Neutrophil (primary cell): ENCODE results near the gene ANGPTL7.

ENCODE experiments used
- H3K27ac ChIP-seq: fragments of 200-600 bp; sonication (generic); 2 replicates; pipeline ENCODE4 v1.5.1; 2016; ENCODE audit warnings: mild to moderate bottlenecking, moderate library complexity
- H3K27me3 ChIP-seq: fragments of 200-600 bp; sonication (generic); 2 replicates; pipeline ENCODE4 v1.6.0; 2016; ENCODE audit warnings: mild to moderate bottlenecking
- H3K36me3 ChIP-seq: fragments of 200-600 bp; sonication (generic); 2 replicates; pipeline ENCODE4 v1.5.1; 2017
- H3K4me1 ChIP-seq, 2 experiments: fragments of 200-600 bp in 1 of 2; sonication (generic) in 1 of 2; 1 replicate in 1 of 2; 2 replicates in 1 of 2; pipeline versions ENCODE4 v1.5.1 to v1.6.1; 2013 to 2016; ENCODE audit warnings: low read depth in 1 of 2, low read length in 1 of 2, mild to moderate bottlenecking in 1 of 2, moderate library complexity in 1 of 2; ENCODE audit not compliant: control insufficient read depth in 1 of 2, insufficient read depth in 1 of 2
- H3K4me3 ChIP-seq, 2 experiments: fragments of 200-600 bp in 1 of 2; sonication (generic) in 1 of 2; 1 replicate in 1 of 2; 2 replicates in 1 of 2; pipeline ENCODE4 v1.5.1; 2013 to 2016; ENCODE audit warnings: low read depth in 1 of 2, low read length in 1 of 2, mild to moderate bottlenecking in 1 of 2, moderate library complexity in 1 of 2
- H3K9me3 ChIP-seq: fragments of 200-600 bp; sonication (generic); 2 replicates; pipeline ENCODE4 v1.5.1; 2016
- CTCF ChIP-seq: fragments of 200-600 bp; sonication (generic); IDR thresholded peaks from 2 replicates; pipeline ENCODE4 v1.5.1; 2016; ENCODE audit warnings: antibody characterized with exemption

ANGPTL7 gene

DNA sequence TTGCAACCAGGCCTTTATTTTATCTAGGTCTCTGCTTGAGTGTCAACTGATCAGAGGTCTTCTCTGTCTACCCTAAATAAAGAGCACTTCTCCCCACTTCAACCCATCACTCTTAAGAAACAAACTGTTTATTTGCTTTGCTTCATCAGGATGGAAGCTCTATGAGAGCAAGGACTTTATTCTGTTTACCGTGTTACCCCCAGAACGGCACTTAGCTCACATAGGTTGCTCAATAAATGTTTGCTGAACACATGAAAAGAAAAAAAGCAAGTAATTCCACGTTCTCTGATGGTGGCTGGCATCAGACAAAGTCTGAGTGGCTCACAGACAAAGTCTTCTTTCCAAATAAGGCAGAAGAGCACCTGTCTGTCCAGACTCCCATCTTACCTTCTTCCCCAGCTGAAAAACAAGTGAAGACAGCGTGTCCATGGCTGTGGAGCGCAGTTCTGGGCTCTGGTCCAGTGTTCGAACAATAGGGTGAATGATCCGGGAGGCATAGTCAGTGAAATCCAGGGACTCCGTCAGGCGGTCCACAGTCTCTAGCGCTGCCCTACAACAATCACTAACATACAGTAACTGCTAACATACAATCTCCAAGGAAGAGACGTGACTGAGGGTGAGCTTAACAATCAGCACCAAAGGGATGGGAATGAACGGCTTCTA, 22.9 kb downstream of the ANGPTL7 start:
- no peak for TF ChIP-seq CTCF
- Histone ChIP-seq H3K9me3 (no peaks in the 10 kb centered on the region), H3K27me3 (no peaks in the 10 kb centered on the region), H3K4me3 (no peak overlapping the region), H3K27ac (no peak overlapping the region), H3K4me1 (no peaks in the 10 kb centered on the region), H3K36me3 (peaks cover 97% of the 10 kb centered on the region)

GRCh38 chr1:11214698-11215380, 25.7 kb downstream of the ANGPTL7 start:
- H3K4me3 ChIP-seq = no peak overlapping the region
- H3K27ac ChIP-seq = no peak overlapping the region
- H3K36me3 ChIP-seq = peaks cover 95% of the 10 kb centered on the region
- no peaks in the 10 kb centered on the region for H3K4me1 ChIP-seq
- H3K27me3 ChIP-seq = no peaks in the 10 kb centered on the region
- no peak for TF ChIP-seq CTCF
- H3K9me3 ChIP-seq = no peaks in the 10 kb centered on the region

GRCh38 chr1:11215381-11216005, 26.3 kb downstream of the ANGPTL7 start:
- H3K4me1 ChIP-seq = no peaks in the 10 kb centered on the region
- no peaks in the 10 kb centered on the region for H3K27me3 ChIP-seq
- H3K27ac ChIP-seq = no peak overlapping the region
- H3K9me3 ChIP-seq = no peaks in the 10 kb centered on the region
- H3K4me3 ChIP-seq = no peak overlapping the region
- H3K36me3 ChIP-seq = peaks cover 88% of the 10 kb centered on the region
- no peak for TF ChIP-seq CTCF

- Histone ChIP-seq H3K36me3 (peaks cover 82% of the 10 kb centered on the region), H3K4me1 (no peaks in the 10 kb centered on the region), H3K9me3 (no peaks in the 10 kb centered on the region), H3K27ac (no peak overlapping the region), H3K4me3 (no peak overlapping the region), H3K27me3 (no peaks in the 10 kb centered on the region)
- no peak for TF ChIP-seq CTCF
Measured at GRCh38 chr1:11216074-11216473, 26.9 kb downstream of the ANGPTL7 start.

DNA sequence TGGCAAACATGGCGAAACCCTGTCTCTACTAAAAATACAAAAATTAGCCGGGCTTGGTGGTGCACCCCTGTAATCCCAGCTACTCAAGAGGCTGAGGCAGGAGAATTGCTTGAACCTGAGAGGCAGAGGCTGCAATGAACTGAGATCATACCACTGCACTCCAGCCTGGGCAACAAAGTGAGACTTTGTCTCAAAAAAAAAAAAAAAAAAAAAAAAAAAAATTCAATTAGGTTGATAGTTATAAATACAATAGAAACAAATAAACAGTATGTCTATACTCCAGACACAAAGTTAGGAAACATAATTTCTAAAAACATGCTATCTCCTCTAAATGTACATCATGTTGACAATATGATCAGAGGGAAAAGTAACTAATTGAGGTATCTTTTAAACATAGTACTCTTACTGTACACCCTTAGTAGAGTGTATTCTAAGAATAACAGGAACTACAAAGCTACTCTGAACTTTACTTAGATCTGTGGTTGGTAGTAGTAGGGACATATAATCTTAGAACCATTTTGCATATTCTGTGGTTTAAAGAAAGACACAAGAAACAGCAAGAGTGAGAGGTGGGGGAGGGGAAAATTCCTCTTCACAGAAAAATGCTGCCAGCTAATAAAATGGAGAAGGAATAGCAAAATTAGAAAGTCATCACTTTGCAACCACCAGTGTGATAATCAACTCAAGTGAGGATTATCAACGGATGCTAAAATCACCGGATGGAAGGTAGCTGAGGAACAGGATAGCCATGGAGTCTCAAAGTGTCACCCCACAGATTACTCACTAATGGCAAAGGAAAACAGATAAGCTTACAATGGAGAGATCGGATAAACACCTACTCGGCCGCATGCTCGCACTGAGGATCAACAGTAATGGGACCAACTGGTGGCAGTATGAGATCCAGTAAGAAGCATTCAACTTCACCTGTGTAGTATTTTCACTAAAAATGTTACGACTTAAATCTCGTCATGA, 38.2 kb downstream of the ANGPTL7 start:
- H3K4me3 ChIP-seq = no peak overlapping the region
- H3K4me1 ChIP-seq = no peaks in the 10 kb centered on the region
- TF ChIP-seq CTCF = no peak
- H3K9me3 ChIP-seq = no peaks in the 10 kb centered on the region
- no peaks in the 10 kb centered on the region for H3K27me3 ChIP-seq
- H3K36me3 ChIP-seq = peaks cover 82% of the 10 kb centered on the region
- H3K27ac ChIP-seq = no peak overlapping the region
